Stimulated activated CD4-positive, alpha-beta T cell treated with anti-CD3 and anti-CD28 coated beads, TNF-alpha, amount 100 ng/mL, for 4 hours (primary cell): ENCODE measurements around the gene HMMR.
A peak's percentile ranks its signal among the peaks of the same experiment; 100 is the strongest.

Experiments used
- DNase-seq, 3 experiments: peaks; one replicate each; pipeline ENCODE4 v3.0.0-alpha.2; 2020; ENCODE audit warnings: low read depth in 3 of 3

The HMMR gene

GRCh38 chr5:163459462-163459818 lies 992 bp upstream of the HMMR start:
- no peak for DNase-seq

DNA sequence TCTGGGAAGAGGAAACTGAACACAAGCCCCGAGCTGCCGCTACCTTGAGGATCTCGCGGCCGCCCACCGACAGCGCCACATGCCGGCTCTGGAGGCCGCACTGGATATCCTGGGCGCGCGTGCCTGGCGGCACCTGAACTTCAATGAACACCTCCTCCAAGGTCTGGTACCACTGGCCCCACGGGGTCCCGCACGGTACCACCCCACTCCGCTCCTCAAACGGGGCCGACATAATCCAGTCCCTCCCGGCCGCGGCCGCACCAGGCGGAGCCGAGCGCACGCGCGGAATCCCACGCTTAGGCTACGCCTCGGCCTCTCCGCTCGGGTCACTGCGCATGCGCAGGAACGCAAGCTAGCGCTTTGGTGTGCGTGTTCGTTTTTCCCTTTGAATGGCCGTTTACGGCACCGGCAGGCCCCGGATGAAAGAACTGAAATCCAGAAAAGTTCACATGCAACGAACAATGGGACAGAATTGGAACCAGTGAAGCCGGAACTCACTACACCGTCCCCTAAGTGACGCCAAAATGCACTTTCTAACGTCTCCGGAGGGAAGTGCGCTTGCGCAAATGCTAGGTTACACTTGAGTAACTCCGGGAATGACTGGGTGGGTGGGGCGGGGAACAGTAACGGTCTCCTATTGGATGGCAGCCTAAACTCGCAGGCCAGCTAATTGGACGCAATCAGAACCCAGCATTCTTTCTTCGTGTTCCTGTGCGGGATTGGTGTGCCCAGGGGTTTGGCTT lies 442 bp upstream of the HMMR start, which contains the start of gene NUDCD2:
Gene NUDCD2 (minus strand): TSS at position 284 of the 743 bp plus-strand sequence. CDS start 52 bp downstream, at position 232.
- DNase-seq: peak; percentile 88 to 94 (median 92)

DNA sequence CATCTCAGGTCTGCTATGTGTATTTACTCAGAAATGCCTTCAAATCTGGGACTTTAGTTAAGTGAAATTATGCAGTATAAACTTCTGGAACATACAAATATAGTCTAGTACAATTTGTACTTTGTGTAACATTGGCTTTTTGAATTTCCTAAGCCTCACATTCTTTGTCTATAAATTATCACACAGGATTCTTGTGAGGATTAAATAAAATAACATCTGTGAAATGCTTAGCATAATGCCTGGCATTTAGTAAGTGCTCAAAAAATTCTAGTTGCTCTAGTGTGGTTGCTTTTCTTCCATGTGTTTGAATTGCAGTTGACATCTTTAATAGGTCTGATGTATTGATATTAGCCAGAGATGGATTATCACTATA lies 2.6 kb downstream of the HMMR start:
- DNase-seq: no peak

DNA sequence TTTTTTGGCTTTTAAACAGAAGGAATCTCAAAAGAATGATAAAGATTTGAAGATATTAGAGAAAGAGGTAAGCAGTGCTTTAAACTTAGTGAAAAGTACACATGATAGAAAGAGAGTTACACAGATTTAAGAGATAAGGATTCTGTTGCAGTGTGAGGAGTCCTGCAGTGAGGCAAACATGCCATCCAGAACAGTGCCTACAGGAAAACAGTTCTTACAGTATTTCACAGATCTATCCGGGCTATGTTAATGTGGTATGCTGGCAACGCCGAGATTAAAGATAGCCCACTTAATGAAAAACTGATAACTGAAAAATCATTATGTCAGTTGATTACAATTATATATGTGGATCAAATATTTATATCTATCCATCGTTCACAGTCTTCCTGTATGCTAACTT lies 7.2 kb downstream of the HMMR start:
- DNase-seq: no peak

- DNase-seq: no peak
Measured at GRCh38 chr5:163473635-163474243, 13.3 kb downstream of the HMMR start.

DNA sequence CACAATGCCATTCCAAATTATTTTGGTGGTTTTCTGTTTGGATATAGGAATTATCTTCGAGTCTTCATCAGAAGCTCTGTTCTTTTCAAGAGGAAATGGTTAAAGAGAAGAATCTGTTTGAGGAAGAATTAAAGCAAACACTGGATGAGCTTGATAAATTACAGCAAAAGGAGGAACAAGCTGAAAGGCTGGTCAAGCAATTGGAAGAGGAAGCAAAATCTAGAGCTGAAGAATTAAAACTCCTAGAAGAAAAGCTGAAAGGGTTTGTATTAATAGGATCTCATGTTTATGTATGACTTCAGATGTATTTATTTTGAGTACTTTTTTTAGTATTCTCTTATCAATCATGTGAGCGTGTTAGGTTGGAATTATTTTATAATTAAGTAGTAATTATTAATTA lies 15.0 kb downstream of the HMMR start:
- no peak for DNase-seq

DNA sequence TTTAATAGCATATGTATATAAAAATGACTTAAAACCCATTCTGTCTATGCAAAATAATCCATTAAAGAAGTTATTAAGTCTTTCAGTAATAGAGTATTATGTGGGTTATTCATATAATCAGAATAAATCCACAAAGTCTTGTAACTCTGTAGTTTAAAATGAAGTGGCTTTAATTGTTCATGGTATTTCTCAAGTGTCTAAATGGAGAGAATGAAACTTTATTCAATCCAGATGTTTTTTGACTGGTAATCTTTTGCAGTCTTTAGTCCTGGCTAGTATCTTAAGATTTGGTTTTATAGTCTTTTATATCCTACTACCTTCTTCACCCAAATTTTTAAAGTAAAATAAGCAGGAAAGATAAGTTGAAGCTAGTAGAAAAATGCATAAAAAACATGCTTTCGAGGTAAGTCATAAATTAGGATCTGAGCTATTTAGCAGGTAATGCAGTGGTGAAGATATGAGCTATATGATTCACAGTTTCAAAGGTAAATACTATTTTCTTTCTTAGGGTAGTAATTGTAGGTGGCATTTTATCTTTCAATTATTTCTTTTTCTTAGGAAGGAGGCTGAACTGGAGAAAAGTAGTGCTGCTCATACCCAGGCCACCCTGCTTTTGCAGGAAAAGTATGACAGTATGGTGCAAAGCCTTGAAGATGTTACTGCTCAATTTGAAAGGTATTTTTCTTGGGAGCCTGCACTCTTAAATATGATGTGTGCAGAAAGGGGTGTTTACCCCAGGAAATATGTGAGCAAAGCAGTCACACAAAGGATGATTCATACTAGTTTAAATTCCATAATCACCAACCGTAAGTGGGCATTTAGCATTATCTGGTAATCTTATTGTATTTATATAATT lies 17.9 kb downstream of the HMMR start:
- no peak for DNase-seq

GRCh38 chr5:163478982-163479271 lies 18.5 kb downstream of the HMMR start:
- DNase-seq: no peak

DNA sequence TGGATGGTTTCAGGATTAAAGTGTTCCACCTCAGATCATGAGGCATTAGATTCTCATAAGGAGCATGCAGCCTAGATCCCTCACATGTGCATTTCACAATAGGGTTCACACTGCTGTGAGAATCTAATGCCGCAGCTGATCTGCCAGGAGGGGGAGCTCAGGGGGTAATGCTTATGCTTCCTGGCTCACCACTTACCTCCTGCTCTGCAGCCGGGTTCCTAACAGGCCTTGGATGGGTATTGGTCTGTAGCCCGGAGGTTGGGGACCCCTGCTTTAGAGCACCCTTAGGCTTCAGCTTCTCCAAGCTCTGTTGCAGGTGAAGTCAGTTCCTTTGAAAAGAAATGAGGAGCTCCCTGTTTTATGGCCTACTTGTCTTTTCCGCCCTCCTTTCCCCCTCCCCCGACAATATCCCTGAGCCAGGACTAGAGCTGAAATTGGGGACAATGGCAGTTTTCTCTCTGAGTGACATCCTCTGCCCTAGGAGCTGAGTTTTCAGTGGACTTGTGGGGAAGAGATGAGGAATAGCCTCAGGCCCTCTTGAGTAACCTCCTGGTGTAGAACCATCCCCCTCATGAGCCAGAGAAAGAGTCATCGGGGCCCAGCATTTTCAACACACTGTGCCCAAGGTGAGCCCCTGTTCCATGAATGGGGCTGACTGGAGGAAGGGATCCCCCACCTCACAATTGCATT lies 28.8 kb downstream of the HMMR start:
- DNase-seq: no peak

DNA sequence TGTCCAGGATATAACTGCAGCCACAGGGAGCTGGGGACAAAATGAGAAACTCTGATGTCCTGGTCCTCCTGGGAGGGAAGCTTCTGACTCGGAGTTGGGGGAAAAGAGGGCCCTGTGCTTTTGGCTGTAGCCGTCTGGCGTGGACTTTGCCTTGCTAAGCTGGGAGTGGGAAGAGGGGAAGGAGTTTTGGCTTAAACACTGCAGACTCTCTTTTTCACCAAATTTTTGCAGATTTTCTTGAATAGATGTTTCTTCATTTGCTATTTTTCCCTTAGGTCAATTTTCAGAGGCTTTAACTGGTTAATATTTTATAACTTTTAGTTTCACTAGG lies 29.3 kb downstream of the HMMR start:
- DNase-seq: no peak

DNA sequence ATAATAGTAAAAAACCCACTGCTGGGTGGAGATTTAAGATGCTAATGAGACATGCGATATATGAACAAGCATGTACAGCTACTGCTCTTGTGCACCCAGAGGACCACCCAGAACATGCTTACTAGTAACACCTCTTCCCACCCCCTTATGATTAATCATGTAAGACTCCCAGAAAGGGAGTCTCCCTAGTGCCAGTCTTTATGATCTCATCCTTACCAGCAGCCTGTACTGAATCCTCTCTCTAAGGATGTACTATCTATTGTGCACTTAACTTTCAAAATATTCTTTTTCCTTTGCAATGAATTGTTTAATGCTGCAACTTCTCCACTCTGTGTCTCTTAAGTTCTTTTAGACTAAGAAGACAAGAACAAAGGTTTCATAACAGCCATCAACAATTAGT lies 35.9 kb downstream of the HMMR start:
- no peak for DNase-seq

DNA sequence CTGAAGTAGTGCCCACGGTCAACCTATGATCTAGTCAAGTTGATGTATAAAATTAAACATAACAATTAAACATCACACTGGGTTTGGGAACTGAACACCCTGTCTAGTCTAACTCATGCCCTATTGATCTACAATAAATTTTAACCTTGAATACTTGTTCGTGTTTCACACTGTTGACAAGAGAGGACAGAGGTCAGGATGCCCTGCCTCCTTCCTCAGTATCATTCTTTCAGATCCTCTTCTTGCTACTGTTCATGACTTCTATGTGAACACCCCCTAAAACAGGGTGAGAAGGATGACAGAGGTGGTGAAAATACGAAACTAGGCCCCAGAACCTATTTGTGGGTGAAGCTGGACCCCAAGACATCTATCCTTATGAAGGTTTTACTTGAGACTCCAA lies 36.9 kb downstream of the HMMR start:
- no peak for DNase-seq

GRCh38 chr5:163498886-163499285 lies 38.5 kb downstream of the HMMR start:
- no peak for DNase-seq

DNA sequence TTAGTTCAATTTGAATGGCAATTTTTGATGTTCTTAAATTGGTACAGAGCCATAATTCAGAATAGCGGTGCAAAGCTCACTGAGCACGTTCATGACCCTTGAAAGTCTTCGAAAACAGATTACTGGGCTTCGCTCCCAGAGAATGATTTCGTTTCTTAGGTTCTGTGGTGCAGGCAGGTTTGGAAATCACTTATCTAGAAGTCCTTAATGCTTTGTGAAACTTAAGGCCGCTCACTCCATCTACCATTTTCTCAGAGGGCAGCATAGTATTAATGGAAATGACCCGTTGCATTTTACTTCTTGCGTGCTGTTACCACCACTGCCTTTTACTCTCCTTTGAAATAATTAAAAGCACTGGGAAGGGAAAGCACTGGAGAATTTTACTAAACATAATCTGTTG lies 42.1 kb downstream of the HMMR start:
- DNase-seq: no peak

DNA sequence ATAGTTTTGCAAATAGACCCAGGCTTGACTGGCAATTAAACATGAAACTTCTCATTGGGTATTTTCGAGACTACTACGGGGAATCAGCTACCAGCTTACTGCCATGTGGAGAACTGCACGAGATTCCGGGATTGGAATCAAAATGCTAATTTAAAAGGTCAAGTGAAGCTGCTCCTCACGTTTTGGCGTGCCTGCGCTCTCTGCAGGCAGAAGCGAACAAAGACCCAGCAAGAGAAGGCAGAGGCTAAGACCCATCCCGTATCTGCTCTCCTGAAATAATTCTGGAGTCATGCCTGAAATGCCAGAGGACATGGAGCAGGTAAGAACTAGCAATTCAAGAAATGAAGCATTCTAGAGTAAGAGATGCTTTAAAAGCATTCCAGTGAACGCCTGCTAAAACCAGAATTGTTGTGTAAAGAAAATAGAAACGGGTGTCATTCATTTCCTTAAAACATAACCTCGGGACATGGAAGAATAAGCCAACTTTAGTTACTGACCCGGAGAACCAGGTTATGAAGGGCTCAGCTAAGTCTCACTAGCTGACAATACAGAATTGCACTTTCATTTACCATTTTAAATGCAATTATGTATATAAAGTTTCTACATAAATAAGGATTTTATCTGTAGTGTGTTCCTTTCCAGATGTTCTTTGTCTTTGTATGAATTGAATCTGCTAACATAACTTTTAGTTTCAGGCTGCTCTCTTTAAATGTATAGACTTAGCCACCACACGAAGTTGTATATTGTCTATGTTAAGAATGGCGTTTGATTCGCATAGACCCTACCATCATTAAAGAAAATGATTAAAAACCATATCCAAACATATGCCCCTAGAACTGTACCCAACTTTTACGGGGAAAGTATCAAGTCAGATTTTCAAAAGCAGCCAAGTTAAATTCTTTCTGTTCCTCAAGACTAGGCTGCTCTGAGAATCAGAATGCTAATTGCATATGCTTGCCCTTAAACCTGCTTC lies 43.0 kb downstream of the HMMR start:
- peak in 1 of 3 experiments; percentile 11 for DNase-seq

GRCh38 chr5:163504079-163504931 lies 43.9 kb downstream of the HMMR start:
- DNase-seq: peak in 1 of 3 experiments; percentile 12

DNA sequence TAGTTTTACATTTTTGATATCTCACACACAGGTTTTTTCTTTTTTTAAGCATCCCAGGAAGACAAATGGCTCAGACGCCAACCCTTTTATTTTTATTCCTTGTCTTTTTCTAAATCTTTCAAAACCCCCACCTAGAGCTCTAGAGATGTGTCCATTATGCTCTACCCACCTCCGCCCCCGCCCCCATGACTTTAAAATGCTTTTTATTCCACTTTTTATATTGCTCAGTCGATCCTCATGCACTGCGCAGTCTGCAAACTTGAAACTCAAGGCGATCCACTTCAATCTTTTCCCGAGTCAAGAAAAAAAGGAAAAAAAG lies 44.6 kb downstream of the HMMR start:
- no peak for DNase-seq

DNA sequence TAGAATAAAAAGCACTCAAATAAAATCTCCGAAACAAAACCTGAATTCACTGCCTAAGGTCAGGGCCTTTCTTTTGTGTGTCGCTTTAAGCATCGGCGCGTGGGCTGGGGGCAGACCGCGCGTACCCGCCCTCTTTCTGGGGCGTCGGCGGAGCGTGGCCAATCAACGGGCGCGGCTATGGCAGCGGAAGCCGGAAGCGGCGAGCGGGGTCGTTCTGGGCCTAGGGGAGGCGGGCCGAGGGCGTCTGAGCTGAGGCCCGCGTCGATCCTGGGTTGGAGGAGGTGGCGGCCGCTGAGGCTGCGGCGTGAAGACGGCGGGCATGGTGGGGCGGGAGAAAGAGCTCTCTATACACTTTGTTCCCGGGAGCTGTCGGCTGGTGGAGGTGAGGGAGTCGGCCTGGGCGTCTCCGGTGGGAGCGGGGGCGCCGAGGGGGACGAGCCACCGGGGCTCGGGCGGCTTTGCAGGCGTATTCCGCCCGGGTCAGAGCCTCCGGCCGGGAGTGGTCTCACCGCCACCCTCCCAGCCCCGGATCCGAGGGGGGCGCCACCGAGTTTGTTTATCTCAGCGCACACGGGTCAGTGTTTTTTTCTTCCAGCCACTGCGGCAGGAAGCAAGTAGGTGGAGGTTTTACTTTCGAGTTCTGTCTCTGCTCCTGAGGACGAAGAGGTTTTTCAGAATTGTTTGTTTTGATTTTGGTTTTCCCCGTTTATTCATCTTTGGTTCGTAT lies 45.1 kb downstream of the HMMR start, which contains the start of gene MAT2B:
Gene MAT2B (plus strand): TSS at position 252 of the 727 bp plus-strand sequence. CDS start 68 bp downstream, at position 320.
- DNase-seq: peak; percentile 87 to 92 (median 91)

DNA sequence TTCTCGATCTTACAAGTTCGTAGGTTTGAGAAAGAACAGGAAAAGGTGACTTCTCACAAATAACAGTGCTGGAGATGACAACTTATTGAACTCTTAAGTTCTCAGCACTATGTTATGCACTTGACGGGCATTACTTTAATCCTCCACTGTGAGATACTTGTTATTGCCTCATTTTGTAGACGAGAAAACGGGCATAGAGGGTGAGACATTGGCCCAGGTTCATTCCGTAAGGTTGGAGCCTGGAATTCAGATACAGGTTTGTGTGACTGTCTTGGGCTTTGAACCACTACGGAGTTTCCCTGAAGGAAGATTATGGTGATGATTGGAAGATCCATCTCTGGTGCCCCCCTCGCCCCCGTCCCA lies 45.6 kb downstream of the HMMR start:
- DNase-seq: no peak

- no peak for DNase-seq
Measured at GRCh38 chr5:163506726-163507125, 46.3 kb downstream of the HMMR start.
